Peyer's patch (tissue), 4 donors: ENCODE results near the gene SLC13A3. TPM values are rescaled to one million over a fixed set of nuclear protein-coding genes. Genes with fewer than 3 reads are reported as not detected.
A peak's percentile ranks its signal among the peaks of the same experiment; 100 is the strongest.

Experiments
- DNase-seq, 3 donors: peaks; one replicate each; pipeline ENCODE4 v3.0.0-alpha.2; 2017 to 2019
- H3K27ac ChIP-seq, 4 donors: fragments of 200-600 bp; sonication (generic); one replicate each; pipeline ENCODE4 v1.5.1; 2016 to 2019
- H3K27me3 ChIP-seq, 2 donors: fragments of 200-600 bp; sonication (generic); one replicate each; pipeline ENCODE4 v1.5.1; 2019
- H3K36me3 ChIP-seq, 3 donors: fragments of 200-600 bp; sonication (generic); one replicate each; pipeline ENCODE4 v1.5.1; 2016 to 2019
- H3K4me1 ChIP-seq, 4 donors: fragments of 200-600 bp; sonication (generic); one replicate each; pipeline ENCODE4 v1.5.1; 2016 to 2019
- H3K4me3 ChIP-seq, 4 donors: fragments of 200-600 bp; sonication (generic); 1 replicate in 3 of 4; 2 replicates in 1 of 4; pipeline ENCODE4 v1.5.1; 2016 to 2019; ENCODE audit warnings: mild to moderate bottlenecking in 1 of 4
- H3K9me3 ChIP-seq, 4 donors: fragments of 200-600 bp; sonication (generic); one replicate each; pipeline ENCODE4 v1.5.1; 2016 to 2019; ENCODE audit warnings: mild to moderate bottlenecking in 1 of 4
- CTCF ChIP-seq, 6 experiments: fragments of 450-650 bp in 4 of 6; fragments of 200-600 bp in 2 of 6; sonication (generic) in 1 of 6; IDR thresholded peaks; one replicate each; pipeline ENCODE4 v1.5.1; 2017 to 2019; ENCODE audit warnings: antibody characterized with exemption in 6 of 6, mild to moderate bottlenecking in 3 of 6, moderate library complexity in 1 of 6
- POLR2A ChIP-seq, 2 donors: fragments of 450-650 bp; IDR thresholded peaks; one replicate each; pipeline ENCODE4 v1.5.1; 2017; ENCODE audit warnings: antibody characterized with exemption in 2 of 2, mild to moderate bottlenecking in 2 of 2, moderate library complexity in 2 of 2
- total RNA-seq, 4 donors: library from RNA; depleted of rRNA; stranded (reverse); fragments of >200 nt; gene quantifications; one replicate each; pipeline ENCODE4 v1.1.0, GENCODE V29; 2016

SLC13A3 gene
- total RNA-seq, 4 donors from 2014 or later, result 1.3 to 10.7 TPM; not detected in 2

GRCh38 chr20:46582648-46583047 lies 68.6 kb downstream of the SLC13A3 start:
- Histone ChIP-seq H3K4me3 (no peak overlapping the region), H3K36me3 (no peaks in the 10 kb centered on the region), H3K9me3 (no peaks in the 10 kb centered on the region), H3K27ac (no peak overlapping the region), H3K27me3 (no peaks in the 10 kb centered on the region), H3K4me1 (no peaks in the 10 kb centered on the region)
- TF ChIP-seq POLR2A (IDR thresholded peaks at IDR 0.05), result no peak
- TF ChIP-seq CTCF (IDR thresholded peaks at IDR 0.05), result no peak
- peak in 1 of 3 donors; percentile 9 for DNase-seq

- H3K27me3 ChIP-seq, result no peaks in the 10 kb centered on the region
- H3K27ac ChIP-seq, result no peak overlapping the region
- TF ChIP-seq CTCF (IDR thresholded peaks at IDR 0.05), result no peak
- TF ChIP-seq POLR2A (IDR thresholded peaks at IDR 0.05), result no peak
- no peak for DNase-seq
- no peaks in the 10 kb centered on the region for H3K9me3 ChIP-seq
- H3K36me3 ChIP-seq, result no peaks in the 10 kb centered on the region
- no peaks in the 10 kb centered on the region for H3K4me1 ChIP-seq
- H3K4me3 ChIP-seq, result no peak overlapping the region
Observed at GRCh38 chr20:46581391-46581790, 69.9 kb downstream of the SLC13A3 start.

- Histone ChIP-seq H3K4me3 (no peak overlapping the region), H3K4me1 (no peaks in the 10 kb centered on the region)
Observed at GRCh38 chr20:46580613-46581205, 70.5 kb downstream of the SLC13A3 start.

GRCh38 chr20:46578745-46579144 lies 72.5 kb downstream of the SLC13A3 start:
- Histone ChIP-seq H3K27ac (no peak overlapping the region), H3K9me3 (no peaks in the 10 kb centered on the region), H3K4me1 (no peaks in the 10 kb centered on the region), H3K36me3 (no peaks in the 10 kb centered on the region), H3K27me3 (no peaks in the 10 kb centered on the region), H3K4me3 (no peak overlapping the region)
- DNase-seq, result no peak
- TF ChIP-seq CTCF (IDR thresholded peaks at IDR 0.05), result no peak
- no peak for TF ChIP-seq POLR2A (IDR thresholded peaks at IDR 0.05)

More at GRCh38 chr20:46580613-46581205, 70.5 kb downstream of the SLC13A3 start:
- no peaks in the 10 kb centered on the region for H3K36me3 ChIP-seq
- TF ChIP-seq POLR2A (IDR thresholded peaks at IDR 0.05) (no peak), CTCF (IDR thresholded peaks at IDR 0.05) (no peak)
- no peak overlapping the region for H3K27ac ChIP-seq
- DNase-seq, result no peak
- no peaks in the 10 kb centered on the region for H3K9me3 ChIP-seq
- H3K27me3 ChIP-seq, result no peaks in the 10 kb centered on the region

- TF ChIP-seq POLR2A (IDR thresholded peaks at IDR 0.05) (no peak), CTCF (IDR thresholded peaks at IDR 0.05) (no peak)
- no peak for DNase-seq
- Histone ChIP-seq H3K36me3 (no peaks in the 10 kb centered on the region), H3K9me3 (no peaks in the 10 kb centered on the region), H3K4me1 (no peaks in the 10 kb centered on the region), H3K4me3 (no peak overlapping the region), H3K27me3 (no peaks in the 10 kb centered on the region), H3K27ac (no peak overlapping the region)
Observed at GRCh38 chr20:46576774-46577395, 74.4 kb downstream of the SLC13A3 start.
